Osteocyte (in vitro differentiated cells): ENCODE data around the gene RIPK3. TPM values are rescaled to one million over a fixed set of nuclear protein-coding genes. Genes with fewer than 3 reads are reported as not detected.

Source experiments
- DNase-seq: peaks from one replicate; pipeline ENCODE4 v3.0.0; 2021; ENCODE audit warnings: mixed read lengths; ENCODE audit not compliant: unreplicated experiment; ENCODE audit errors: extremely low spot score
- H3K27ac Mint-ChIP-seq: one replicate; pipeline ENCODE4 v1.8.0; 2021; ENCODE audit warnings: mild to moderate bottlenecking, mixed read lengths; ENCODE audit not compliant: unreplicated experiment
- H3K27me3 Mint-ChIP-seq: one replicate; pipeline ENCODE4 v1.8.0; 2021; ENCODE audit warnings: mixed read lengths; ENCODE audit not compliant: unreplicated experiment
- H3K36me3 Mint-ChIP-seq: one replicate; pipeline ENCODE4 v1.8.0; 2021; ENCODE audit warnings: mixed read lengths; ENCODE audit not compliant: unreplicated experiment
- H3K4me1 Mint-ChIP-seq: one replicate; pipeline ENCODE4 v1.8.0; 2021; ENCODE audit warnings: mixed read lengths; ENCODE audit not compliant: unreplicated experiment
- H3K4me3 Mint-ChIP-seq: one replicate; pipeline ENCODE4 v1.8.0; 2021; ENCODE audit warnings: mild to moderate bottlenecking, moderate library complexity, mixed read lengths; ENCODE audit not compliant: unreplicated experiment
- H3K9me3 Mint-ChIP-seq: one replicate; pipeline ENCODE4 v1.8.0; 2021; ENCODE audit warnings: mixed read lengths; ENCODE audit not compliant: unreplicated experiment
- CTCF ChIP-seq: fragments of 200-600 bp; sonication (generic); IDR thresholded peaks from 2 replicates; pipeline ENCODE4 v1.5.0; 2021; ENCODE audit warnings: antibody characterized with exemption, mild to moderate bottlenecking, moderate library complexity
- total RNA-seq: library from RNA; stranded (reverse); gene quantifications from 2 replicates; pipeline ENCODE4 v1.2.1, GENCODE V29; 2021

Gene RIPK3
- total RNA-seq, 1 donor from 2014 or later: 0.78 TPM

- Mint-ChIP-seq H3K27ac (no peak overlapping the region), H3K9me3 (no peaks in the 10 kb centered on the region), H3K36me3 (peaks cover 15% of the 10 kb centered on the region), H3K4me1 (peaks cover 8% of the 10 kb centered on the region), H3K4me3 (no peak overlapping the region), H3K27me3 (peaks cover 4% of the 10 kb centered on the region)
- DNase-seq: no peak
- no peak for TF ChIP-seq CTCF
Measured at GRCh38 chr14:24378981-24379906, 39.5 kb upstream of the RIPK3 start.

GRCh38 chr14:24378327-24378726, 38.5 kb upstream of the RIPK3 start:
- H3K27ac Mint-ChIP-seq: no peak overlapping the region
- no peak for DNase-seq
- no peaks in the 10 kb centered on the region for H3K9me3 Mint-ChIP-seq
- peaks cover 12% of the 10 kb centered on the region for H3K4me1 Mint-ChIP-seq
- no peak for TF ChIP-seq CTCF
- no peaks in the 10 kb centered on the region for H3K27me3 Mint-ChIP-seq
- no peak overlapping the region for H3K4me3 Mint-ChIP-seq
- H3K36me3 Mint-ChIP-seq: peaks cover 23% of the 10 kb centered on the region

- H3K27me3 Mint-ChIP-seq: no peaks in the 10 kb centered on the region
- H3K36me3 Mint-ChIP-seq: peaks cover 26% of the 10 kb centered on the region
- peaks cover 18% of the 10 kb centered on the region for H3K4me1 Mint-ChIP-seq
- H3K9me3 Mint-ChIP-seq: no peaks in the 10 kb centered on the region
- no peak overlapping the region for H3K4me3 Mint-ChIP-seq
- DNase-seq: no peak
- no peak for TF ChIP-seq CTCF
- H3K27ac Mint-ChIP-seq: no peak overlapping the region
Measured at GRCh38 chr14:24377657-24378056, 37.9 kb upstream of the RIPK3 start.

GRCh38 chr14:24377126-24377525, 37.3 kb upstream of the RIPK3 start:
- no peak for TF ChIP-seq CTCF
- DNase-seq: no peak
- Mint-ChIP-seq H3K27ac (no peak overlapping the region), H3K36me3 (peaks cover 31% of the 10 kb centered on the region), H3K9me3 (no peaks in the 10 kb centered on the region), H3K4me3 (no peak overlapping the region), H3K27me3 (no peaks in the 10 kb centered on the region), H3K4me1 (peaks cover 22% of the 10 kb centered on the region)

- Mint-ChIP-seq H3K36me3 (peaks cover 35% of the 10 kb centered on the region), H3K27ac (no peak overlapping the region), H3K27me3 (no peaks in the 10 kb centered on the region), H3K4me1 (peaks cover 22% of the 10 kb centered on the region), H3K9me3 (no peaks in the 10 kb centered on the region), H3K4me3 (no peak overlapping the region)
- TF ChIP-seq CTCF: no peak
- no peak for DNase-seq
Measured at GRCh38 chr14:24376448-24377070, 36.8 kb upstream of the RIPK3 start.
